Thyroid gland (tissue), 4 donors: ENCODE data around the gene MSLN.

ENCODE experiments used
- CTCF ChIP-seq, 6 experiments: fragments of 200-600 bp in 3 of 6; fragments of 450-650 bp in 3 of 6; sonication (generic) in 3 of 6; IDR thresholded peaks; one replicate each; pipeline ENCODE4 v1.5.1; 2016 to 2019; ENCODE audit warnings: antibody characterized with exemption in 6 of 6, mild to moderate bottlenecking in 2 of 6, inconsistent platforms in 1 of 6, moderate library complexity in 1 of 6
- POLR2A ChIP-seq, 2 donors: fragments of 450-650 bp; IDR thresholded peaks; one replicate each; pipeline ENCODE4 v1.6.1; 2017; ENCODE audit warnings: antibody characterized with exemption in 2 of 2, mild to moderate bottlenecking in 2 of 2, moderate library complexity in 1 of 2

- TF ChIP-seq CTCF (IDR thresholded peaks at IDR 0.05): no peak
- no peak for TF ChIP-seq POLR2A (IDR thresholded peaks at IDR 0.05)
These were observed 17.9 kb downstream of the MSLN start for GRCh38 chr16:778447-778846.
